ENCODE data around the gene PGK2. TPM values are rescaled to one million over a fixed set of nuclear protein-coding genes. Genes with fewer than 3 reads are reported as not detected.

Gene PGK2
- total RNA-seq, 1 donor from 2014 or later: not detected

GRCh38 chr6:49775043-49775442 is 12.0 kb downstream of the PGK2 start:
- TF ChIP-seq CTCF (IDR thresholded peaks at IDR 0.05; ENCODE audit: unreplicated experiment): no peak
- Mint-ChIP-seq H3K4me3 (ENCODE audit: unreplicated experiment) (no peak overlapping the region), H3K36me3 (ENCODE audit: low read depth, unreplicated experiment) (no peaks in the 10 kb centered on the region), H3K27ac (ENCODE audit: unreplicated experiment) (no peak overlapping the region), H3K4me1 (ENCODE audit: unreplicated experiment) (no peaks in the 10 kb centered on the region), H3K27me3 (ENCODE audit: unreplicated experiment) (no peaks in the 10 kb centered on the region), H3K9me3 (ENCODE audit: unreplicated experiment) (no peaks in the 10 kb centered on the region)
- no peak for DNase-seq (ENCODE audit: low spot score)

- Mint-ChIP-seq H3K36me3 (ENCODE audit: low read depth, unreplicated experiment) (no peaks in the 10 kb centered on the region), H3K27ac (ENCODE audit: unreplicated experiment) (no peak overlapping the region), H3K9me3 (ENCODE audit: unreplicated experiment) (no peaks in the 10 kb centered on the region), H3K4me1 (ENCODE audit: unreplicated experiment) (no peaks in the 10 kb centered on the region), H3K27me3 (ENCODE audit: unreplicated experiment) (no peaks in the 10 kb centered on the region), H3K4me3 (ENCODE audit: unreplicated experiment) (no peak overlapping the region)
- no peak for DNase-seq (ENCODE audit: low spot score)
- no peak for TF ChIP-seq CTCF (IDR thresholded peaks at IDR 0.05; ENCODE audit: unreplicated experiment)
These were observed 14.8 kb downstream of the PGK2 start for GRCh38 chr6:49772285-49772684.

GRCh38 chr6:49766762-49767161 is 20.3 kb downstream of the PGK2 start:
- no peaks in the 10 kb centered on the region for H3K4me1 Mint-ChIP-seq (ENCODE audit: unreplicated experiment)
- H3K9me3 Mint-ChIP-seq (ENCODE audit: unreplicated experiment): no peaks in the 10 kb centered on the region
- H3K27ac Mint-ChIP-seq (ENCODE audit: unreplicated experiment): no peak overlapping the region
- TF ChIP-seq CTCF (IDR thresholded peaks at IDR 0.05; ENCODE audit: unreplicated experiment): no peak
- no peak overlapping the region for H3K4me3 Mint-ChIP-seq (ENCODE audit: unreplicated experiment)
- no peaks in the 10 kb centered on the region for H3K36me3 Mint-ChIP-seq (ENCODE audit: low read depth, unreplicated experiment)
- DNase-seq (ENCODE audit: low spot score): no peak
- no peaks in the 10 kb centered on the region for H3K27me3 Mint-ChIP-seq (ENCODE audit: unreplicated experiment)

- DNase-seq (ENCODE audit: low spot score): no peak
- Mint-ChIP-seq H3K27ac (ENCODE audit: unreplicated experiment) (no peak overlapping the region), H3K9me3 (ENCODE audit: unreplicated experiment) (no peaks in the 10 kb centered on the region), H3K27me3 (ENCODE audit: unreplicated experiment) (no peaks in the 10 kb centered on the region), H3K4me3 (ENCODE audit: unreplicated experiment) (no peak overlapping the region), H3K36me3 (ENCODE audit: low read depth, unreplicated experiment) (no peaks in the 10 kb centered on the region), H3K4me1 (ENCODE audit: unreplicated experiment) (no peaks in the 10 kb centered on the region)
- TF ChIP-seq CTCF (IDR thresholded peaks at IDR 0.05; ENCODE audit: unreplicated experiment): no peak
These were observed 22.4 kb downstream of the PGK2 start for GRCh38 chr6:49764571-49765236.

- H3K27me3 Mint-ChIP-seq (ENCODE audit: unreplicated experiment): no peaks in the 10 kb centered on the region
- no peak for DNase-seq (ENCODE audit: low spot score)
- TF ChIP-seq CTCF (IDR thresholded peaks at IDR 0.05; ENCODE audit: unreplicated experiment): no peak
- no peak within 1 kb of the TSS for H3K4me3 Mint-ChIP-seq (ENCODE audit: unreplicated experiment)
- H3K27ac Mint-ChIP-seq (ENCODE audit: unreplicated experiment): no peak within 1 kb of the TSS
- H3K36me3 Mint-ChIP-seq (ENCODE audit: low read depth, unreplicated experiment): no peaks in the 10 kb centered on the region
- H3K9me3 Mint-ChIP-seq (ENCODE audit: unreplicated experiment): no peaks in the 10 kb centered on the region
- H3K4me1 Mint-ChIP-seq (ENCODE audit: unreplicated experiment): no peaks in the 10 kb centered on the region
These were observed 42.8 kb downstream of the PGK2 start, which contains the start of gene CRISP3 for GRCh38 chr6:49744259-49744658. TSS of gene CRISP3 (minus strand) at chr6:49744388. CDS start at chr6:49744367, 21 bp downstream.
